ENCODE measurements around the gene NDUFS2. TPM values are rescaled to one million over a fixed set of nuclear protein-coding genes. Genes with fewer than 3 reads are reported as not detected.
A peak's percentile ranks its signal among the peaks of the same experiment; 100 is the strongest.

NDUFS2 gene
- total and polyA plus RNA-seq, 9 of the 15 experiments (the other 6 are each of a cell fraction or from before 2014, with no cell fraction given) = 70.0 to 176 (median 141) TPM

DNA sequence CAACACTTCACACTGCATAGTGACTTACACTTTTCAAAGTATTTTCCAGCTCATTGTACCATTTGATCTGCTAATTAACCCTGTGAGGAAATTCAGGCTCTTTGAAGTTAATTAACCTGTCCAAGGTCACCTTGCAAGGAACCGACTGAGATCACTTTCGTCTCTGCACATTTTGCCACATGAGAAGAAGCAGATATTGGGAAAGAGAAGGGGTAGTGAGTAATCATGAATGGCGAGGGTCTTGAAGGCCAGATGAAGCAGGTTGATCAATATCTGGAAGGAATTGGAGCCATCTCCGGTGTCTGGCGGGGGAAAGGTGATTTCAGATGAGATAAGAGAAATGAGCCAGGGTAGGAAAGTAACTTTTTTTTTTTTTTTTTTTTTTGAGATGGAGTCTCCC, 17.8 kb downstream of the NDUFS2 start:
- Histone ChIP-seq H3K9ac (ENCODE audit: insufficient read depth in 1 of 2, low read depth in 2 of 2, low read length in 2 of 2) (no peak overlapping the region), H3K4me3 (no peak overlapping the region), H3K4me2 (ENCODE audit: insufficient read depth, low read length) (no peak overlapping the region), H4K20me1 (replicated peaks; ENCODE audit: control insufficient read depth, insufficient read depth, low read length) (no peaks in the 10 kb centered on the region), H3K79me2 (ENCODE audit: control insufficient read depth, insufficient read depth, low read length) (no peaks in the 10 kb centered on the region), H3K9me3 (replicated peaks; ENCODE audit: control insufficient read depth, insufficient read depth, low read depth, low read length) (no peaks in the 10 kb centered on the region), H2AFZ (ENCODE audit: low read depth, low read length) (peak overlapping the region; percentile 14; the same call in 1 of the 2 replicates), H3K9me1 (ENCODE audit: control insufficient read depth, insufficient read depth, low read length) (no peaks in the 10 kb centered on the region), H3K27ac (ENCODE audit: extremely low read depth, low read depth, low read length) (no peak overlapping the region), H3K27me3 (ENCODE audit: control insufficient read depth in 2 of 2, insufficient read depth in 2 of 2, low read length in 2 of 2) (no peaks in the 10 kb centered on the region), H3K36me3 (ENCODE audit: control insufficient read depth, insufficient read depth, low read length) (no peaks in the 10 kb centered on the region), H3K4me1 (replicated peaks in 1 of 2; ENCODE audit: control insufficient read depth in 2 of 2, insufficient read depth in 2 of 2, low read length in 2 of 2) (peaks cover 4 to 30% of the 10 kb centered on the region in 2 experiments; a peak in 4 of 5 replicates)
- 50% methylated on average over 5 of the region's 5 CpGs for WGBS (ENCODE audit: insufficient coverage, low coverage, missing lambda C conversion rate)
- ChIA-PET CTCF (ENCODE audit: low intra/inter-chr PET ratio) (no interaction called here), POLR2A (interaction anchor here (0.8 to 1.7 kb wide), 5 partner anchors 9 to 94 kb away, joined by 3 to 6 read pairs (median 4); partner anchors contain the start of gene SDHC)
- ATAC-seq = no peak
- in situ Hi-C loops (cut with MboI) = no loop called here
- FAIRE-seq = no peak
- intact Hi-C loops (cut with micrococcal nuclease) = no loop called here
- TF ChIP-seq RAD21 (CRISPR knock-in tag; conservative IDR thresholded peaks at IDR 0.05 in 1 of 2, IDR thresholded peaks at IDR 0.05 in 1 of 2) (no peak), MTA1 (IDR thresholded peaks at IDR 0.05; ENCODE audit: borderline replicate concordance) (0 out of 2 replicates have a peak, but pooled peaks have one; percentile 23), ESRRA (IDR thresholded peaks at IDR 0.05; ENCODE audit: borderline replicate concordance, low read depth) (peak; percentile 28; the same call in 1 of the 2 replicates)
- DNase-seq (ENCODE audit: extremely low read depth in 1 of 4, low spot score in 3 of 4) = no peak
- no TSS peak for BruUV-seq (replicated peaks)

DNA sequence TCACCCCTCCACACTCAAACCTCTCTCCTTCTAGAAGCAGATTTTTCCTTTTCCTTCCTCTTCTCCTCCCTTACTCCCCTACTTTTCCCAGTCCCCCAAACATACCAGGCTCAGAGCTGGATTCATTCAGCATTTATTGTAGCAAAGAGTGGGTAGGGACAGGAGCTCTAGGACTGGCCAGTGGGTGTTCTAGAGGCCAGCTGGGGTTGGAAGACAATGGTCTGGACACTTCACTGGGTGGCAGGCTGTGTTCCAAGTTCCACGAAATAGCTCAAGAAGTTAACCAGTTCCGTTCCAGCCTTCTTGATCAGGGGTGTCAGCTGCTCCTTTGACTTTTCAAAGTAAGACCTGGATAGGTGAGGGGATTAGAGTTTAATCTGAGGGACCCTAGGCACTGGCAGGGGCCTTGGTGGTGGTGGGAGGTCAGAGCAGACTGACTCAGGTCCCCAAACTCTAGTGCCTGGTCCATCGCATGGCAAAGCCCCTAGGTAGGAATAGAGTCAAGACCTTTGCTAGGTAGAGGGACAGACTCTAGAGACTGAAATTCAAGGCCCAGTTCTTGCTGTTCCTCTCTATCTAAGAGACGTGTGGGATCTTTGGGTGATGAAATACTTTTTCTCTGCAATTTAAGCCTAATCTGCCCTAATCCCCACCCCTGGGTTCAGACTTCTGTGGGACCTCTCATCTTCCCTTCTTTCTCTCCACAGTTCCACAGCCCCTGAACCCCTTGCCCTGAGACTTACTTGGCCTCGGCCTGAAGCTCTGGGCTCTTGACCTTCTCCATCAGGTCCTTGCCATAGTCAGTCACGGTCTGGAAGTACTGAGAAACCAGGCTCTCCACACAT, 20.2 kb downstream of the NDUFS2 start:
- no peak overlapping the region for H3K9ac ChIP-seq (ENCODE audit: insufficient read depth in 1 of 2, low read depth in 2 of 2, low read length in 2 of 2)
- ATAC-seq = no peak
- BruUV-seq (replicated peaks) = no TSS peak
- TF ChIP-seq, protein P1, sequence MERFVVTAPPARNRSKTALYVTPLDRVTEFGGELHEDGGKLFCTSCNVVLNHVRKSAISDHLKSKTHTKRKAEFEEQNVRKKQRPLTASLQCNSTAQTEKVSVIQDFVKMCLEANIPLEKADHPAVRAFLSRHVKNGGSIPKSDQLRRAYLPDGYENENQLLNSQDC (CRISPR knock-in tag; IDR thresholded peaks at IDR 0.05) = no peak
- TF ChIP-seq CBX5 (IDR thresholded peaks at IDR 0.05; ENCODE audit: borderline replicate concordance, low read depth) (no peak), SMARCA5 (IDR thresholded peaks at IDR 0.05) (no peak), KDM4B (IDR thresholded peaks at IDR 0.05; ENCODE audit: borderline replicate concordance in 2 of 2, low read depth in 1 of 2) (no peak), CEBPG (CRISPR knock-in tag; IDR thresholded peaks at IDR 0.05) (no peak), CEBPG (tag; conservative IDR thresholded peaks at IDR 0.05 in 1 of 2, IDR thresholded peaks at IDR 0.05 in 1 of 2) (0 out of 4 replicates have a peak, but pooled peaks of 1 of the 2 experiments have one; percentile 31)
- TF ChIP-seq, protein P2, sequence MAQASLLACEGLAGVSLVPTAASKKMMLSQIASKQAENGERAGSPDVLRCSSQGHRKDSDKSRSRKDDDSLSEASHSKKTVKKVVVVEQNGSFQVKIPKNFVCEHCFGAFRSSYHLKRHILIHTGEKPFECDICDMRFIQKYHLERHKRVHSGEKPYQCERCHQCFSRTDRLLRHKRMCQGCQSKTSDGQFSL (CRISPR knock-in tag; IDR thresholded peaks at IDR 0.05) = no peak
- TF ChIP-seq, protein P2 (tag; IDR thresholded peaks at IDR 0.05) = no peak

More for the DNA sequence above, 20.2 kb downstream of the NDUFS2 start:
- 0 out of 2 replicates have a peak overlapping the region, but pooled peaks have one; percentile 25 for H2AFZ ChIP-seq (ENCODE audit: low read depth, low read length)
- peaks cover 15% of the 10 kb centered on the region for H3K79me2 ChIP-seq (ENCODE audit: control insufficient read depth, insufficient read depth, low read length)
- no peaks in the 10 kb centered on the region for H3K27me3 ChIP-seq (ENCODE audit: control insufficient read depth in 2 of 2, insufficient read depth in 2 of 2, low read length in 2 of 2)
- 47% methylated on average over 6 of the region's 6 CpGs for WGBS (ENCODE audit: insufficient coverage, low coverage, missing lambda C conversion rate)
- no peak overlapping the region for H3K4me2 ChIP-seq (ENCODE audit: insufficient read depth, low read length)
- H3K4me3 ChIP-seq = no peak overlapping the region
- H3K9me1 ChIP-seq (ENCODE audit: control insufficient read depth, insufficient read depth, low read length) = no peaks in the 10 kb centered on the region
- CTCF ChIA-PET (ENCODE audit: low intra/inter-chr PET ratio) = interaction anchor here (0.6 kb wide), 1 partner anchor 520 kb away, joined by 3 read pairs; no protein-coding TSS in a partner anchor
- no peaks in the 10 kb centered on the region for H4K20me1 ChIP-seq (replicated peaks; ENCODE audit: control insufficient read depth, insufficient read depth, low read length)
- no peaks in the 10 kb centered on the region for H3K9me3 ChIP-seq (replicated peaks; ENCODE audit: control insufficient read depth, insufficient read depth, low read depth, low read length)
- in situ Hi-C loops (cut with MboI) = no loop called here
- H3K27ac ChIP-seq (ENCODE audit: extremely low read depth, low read depth, low read length) = no peak overlapping the region
- no peak for FAIRE-seq
- H3K4me1 ChIP-seq (replicated peaks in 1 of 2; ENCODE audit: control insufficient read depth in 2 of 2, insufficient read depth in 2 of 2, low read length in 2 of 2) = peaks cover 7 to 28% of the 10 kb centered on the region in 2 experiments; a peak in 4 of 5 replicates
- POLR2A ChIA-PET = interaction anchor here (1.0 kb wide), 2 partner anchors 10 to 88 kb away, joined by 3 read pairs; no protein-coding TSS in a partner anchor
- DNase-seq (ENCODE audit: extremely low read depth in 1 of 4, low spot score in 3 of 4) = no peak
- no peaks in the 10 kb centered on the region for H3K36me3 ChIP-seq (ENCODE audit: control insufficient read depth, insufficient read depth, low read length)
- intact Hi-C loops (cut with micrococcal nuclease) = no loop called here
